HEK293T (cell line): ENCODE measurements around the gene CD244.

Experiments used
- CTCF ChIA-PET: fragments of 350-600 bp; formaldehyde crosslinking; extraction: SDS; loops from one replicate; lab custom pipeline; 2021; ENCODE audit warnings: antibody characterized with exemption, inconsistent platforms; lab: Yijun Ruan, JAX
- POLR2A ChIA-PET: fragments of 350-600 bp; formaldehyde crosslinking; extraction: SDS; loops from one replicate; lab custom pipeline; 2020; ENCODE audit warnings: antibody characterized with exemption, inconsistent platforms; lab: Yijun Ruan, JAX
- DNase-seq: peaks from one replicate; pipeline ENCODE4 v3.0.0; 2012; ENCODE audit warnings: mixed read lengths; ENCODE audit errors: extremely low spot score
- ARNT ChIP-seq: fragments of 450-650 bp; IDR thresholded peaks from 2 replicates; pipeline ENCODE4 v1.6.1; 2017; ENCODE audit warnings: mild to moderate bottlenecking
- BHLHE40 ChIP-seq: fragments of 450-650 bp; IDR thresholded peaks from 2 replicates; pipeline ENCODE4 v1.6.1; 2016; ENCODE audit warnings: mild to moderate bottlenecking, moderate library complexity, borderline replicate concordance
- CTBP1 ChIP-seq: fragments of 450-650 bp; IDR thresholded peaks from 2 replicates; pipeline ENCODE4 v1.6.1; 2016; ENCODE audit warnings: borderline replicate concordance
- ELF4 ChIP-seq: fragments of 450-650 bp; IDR thresholded peaks from 2 replicates; pipeline ENCODE4 v1.6.1; 2017; ENCODE audit warnings: antibody characterized with exemption
- FOXA1 ChIP-seq: fragments of 450-650 bp; IDR thresholded peaks from 2 replicates; pipeline ENCODE4 v1.6.1; 2016; ENCODE audit warnings: mild to moderate bottlenecking
- FOXK2 ChIP-seq: fragments of 450-650 bp; IDR thresholded peaks from 2 replicates; pipeline ENCODE4 v1.6.1; 2016; ENCODE audit warnings: mild to moderate bottlenecking
- FOXM1 ChIP-seq: fragments of 450-650 bp; IDR thresholded peaks from 2 replicates; pipeline ENCODE4 v1.6.1; 2017; ENCODE audit warnings: mild to moderate bottlenecking, borderline replicate concordance
- HDGF ChIP-seq: fragments of 450-650 bp; IDR thresholded peaks from 2 replicates; pipeline ENCODE4 v1.6.1; 2017; ENCODE audit warnings: antibody characterized with exemption, borderline replicate concordance
- L3MBTL2 ChIP-seq: fragments of 450-650 bp; conservative IDR thresholded peaks from 2 replicates; pipeline ENCODE4 v1.6.1; 2016; ENCODE audit warnings: mild to moderate bottlenecking
- LEF1 ChIP-seq: fragments of 450-650 bp; IDR thresholded peaks from 2 replicates; pipeline ENCODE4 v1.6.1; 2017; ENCODE audit warnings: mild to moderate bottlenecking, borderline replicate concordance
- NFRKB ChIP-seq: fragments of 450-650 bp; IDR thresholded peaks from 2 replicates; pipeline ENCODE4 v1.6.1; 2016; ENCODE audit warnings: mild to moderate bottlenecking, moderate library complexity
- PKNOX1 ChIP-seq: fragments of 450-650 bp; IDR thresholded peaks from 2 replicates; pipeline ENCODE4 v1.6.1; 2016
- SP1 ChIP-seq: fragments of 450-650 bp; IDR thresholded peaks from 2 replicates; pipeline ENCODE4 v1.6.1; 2017
- SUZ12 ChIP-seq: fragments of 450-650 bp; IDR thresholded peaks from 2 replicates; pipeline ENCODE4 v1.6.1; 2016; ENCODE audit warnings: mild to moderate bottlenecking
- TARDBP ChIP-seq: fragments of 450-650 bp; IDR thresholded peaks from 2 replicates; pipeline ENCODE4 v1.6.1; 2016
- ZNF384 ChIP-seq: fragments of 450-650 bp; IDR thresholded peaks from 2 replicates; pipeline ENCODE4 v1.6.1; 2016

CD244 gene

GRCh38 chr1:160860840-160861505 is 1.7 kb downstream of the CD244 start:
- no peak for TF ChIP-seq L3MBTL2
- TF ChIP-seq HDGF: no peak
- TF ChIP-seq PKNOX1: no peak
- TF ChIP-seq ARNT: no peak
- no peak for TF ChIP-seq FOXA1
- TF ChIP-seq TARDBP: no peak
- TF ChIP-seq CTBP1: no peak
- TF ChIP-seq LEF1: no peak
- no peak for TF ChIP-seq ZNF384
- no peak for TF ChIP-seq NFRKB
- TF ChIP-seq FOXK2: no peak
- no peak for TF ChIP-seq SP1
- TF ChIP-seq ELF4: no peak
- TF ChIP-seq FOXM1: no peak
- TF ChIP-seq BHLHE40: no peak
- TF ChIP-seq SUZ12: no peak
- ChIA-PET CTCF (no interaction called here), POLR2A (no interaction called here)
- DNase-seq: no peak

GRCh38 chr1:160859166-160859565 is 3.5 kb downstream of the CD244 start:
- CTCF ChIA-PET: no interaction called here
- DNase-seq: no peak
- TF ChIP-seq FOXA1 (no peak), CTBP1 (no peak)
- POLR2A ChIA-PET: no interaction called here

GRCh38 chr1:160858507-160858906 is 4.2 kb downstream of the CD244 start:
- ChIA-PET POLR2A (no interaction called here), CTCF (no interaction called here)
- no peak for DNase-seq
- no peak for TF ChIP-seq LEF1
- TF ChIP-seq ZNF384: no peak
- TF ChIP-seq HDGF: no peak
- no peak for TF ChIP-seq NFRKB

- ChIA-PET POLR2A (no interaction called here), CTCF (no interaction called here)
- DNase-seq: no peak
- TF ChIP-seq NFRKB (no peak), BHLHE40 (no peak), CTBP1 (no peak), HDGF (no peak), SP1 (no peak), ZNF384 (no peak), FOXK2 (no peak), LEF1 (no peak), L3MBTL2 (no peak), FOXA1 (no peak), FOXM1 (no peak), ARNT (no peak), ELF4 (no peak), PKNOX1 (no peak), SUZ12 (no peak), TARDBP (no peak)
These were observed 4.6 kb downstream of the CD244 start for GRCh38 chr1:160858097-160858496.

- TF ChIP-seq FOXK2 (no peak), NFRKB (no peak), FOXM1 (no peak), ZNF384 (no peak), ARNT (no peak), ELF4 (no peak), FOXA1 (no peak), SUZ12 (no peak), CTBP1 (no peak), PKNOX1 (no peak), TARDBP (no peak), HDGF (no peak), LEF1 (no peak), BHLHE40 (no peak), L3MBTL2 (no peak), SP1 (no peak)
- DNase-seq: no peak
- ChIA-PET CTCF (no interaction called here), POLR2A (no interaction called here)
These were observed 7.3 kb downstream of the CD244 start for GRCh38 chr1:160855181-160855981.

- CTCF ChIA-PET: no interaction called here
- POLR2A ChIA-PET: interaction anchor here (0.9 kb wide), 1 partner anchor 11 kb away, joined by 3 read pairs; no protein-coding TSS in a partner anchor
- no peak for TF ChIP-seq SP1
- no peak for TF ChIP-seq ZNF384
- no peak for TF ChIP-seq TARDBP
- no peak for TF ChIP-seq ARNT
- no peak for TF ChIP-seq PKNOX1
- no peak for TF ChIP-seq HDGF
- TF ChIP-seq BHLHE40: no peak
- TF ChIP-seq FOXK2: no peak
- no peak for TF ChIP-seq L3MBTL2
- TF ChIP-seq NFRKB: no peak
- no peak for TF ChIP-seq CTBP1
- TF ChIP-seq SUZ12: no peak
- no peak for TF ChIP-seq LEF1
- TF ChIP-seq FOXM1: no peak
- no peak for TF ChIP-seq ELF4
- no peak for TF ChIP-seq FOXA1
- DNase-seq: no peak
These were observed 8.9 kb downstream of the CD244 start for GRCh38 chr1:160853754-160854153.
